A673 (cell line): ENCODE results near the gene GPD2.

Experiments used
- EZH2 ChIP-seq: fragments of 200-600 bp; sonication (generic); IDR thresholded peaks from 2 replicates; pipeline ENCODE4 v1.6.1; 2017; ENCODE audit warnings: borderline replicate concordance, low read depth, mild to moderate bottlenecking, mixed read lengths, antibody characterized with exemption, low read length; ENCODE audit not compliant: poor library complexity, severe bottlenecking
- TF ChIP-seq, protein P1 (sequence below): fragments of 300-800, 200-600 bp; sonication (generic); conservative IDR thresholded peaks from 2 replicates; pipeline ENCODE4 v1.5.1; 2017; ENCODE audit warnings: low read depth, mild to moderate bottlenecking, antibody characterized with exemption, low read length, moderate library complexity, mixed read lengths

- TF ChIP-seq, protein P1, sequence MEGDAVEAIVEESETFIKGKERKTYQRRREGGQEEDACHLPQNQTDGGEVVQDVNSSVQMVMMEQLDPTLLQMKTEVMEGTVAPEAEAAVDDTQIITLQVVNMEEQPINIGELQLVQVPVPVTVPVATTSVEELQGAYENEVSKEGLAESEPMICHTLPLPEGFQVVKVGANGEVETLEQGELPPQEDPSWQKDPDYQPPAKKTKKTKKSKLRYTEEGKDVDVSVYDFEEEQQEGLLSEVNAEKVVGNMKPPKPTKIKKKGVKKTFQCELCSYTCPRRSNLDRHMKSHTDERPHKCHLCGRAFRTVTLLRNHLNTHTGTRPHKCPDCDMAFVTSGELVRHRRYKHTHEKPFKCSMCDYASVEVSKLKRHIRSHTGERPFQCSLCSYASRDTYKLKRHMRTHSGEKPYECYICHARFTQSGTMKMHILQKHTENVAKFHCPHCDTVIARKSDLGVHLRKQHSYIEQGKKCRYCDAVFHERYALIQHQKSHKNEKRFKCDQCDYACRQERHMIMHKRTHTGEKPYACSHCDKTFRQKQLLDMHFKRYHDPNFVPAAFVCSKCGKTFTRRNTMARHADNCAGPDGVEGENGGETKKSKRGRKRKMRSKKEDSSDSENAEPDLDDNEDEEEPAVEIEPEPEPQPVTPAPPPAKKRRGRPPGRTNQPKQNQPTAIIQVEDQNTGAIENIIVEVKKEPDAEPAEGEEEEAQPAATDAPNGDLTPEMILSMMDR = no peak
- TF ChIP-seq EZH2 = no peak
These were observed 16.8 kb downstream of the GPD2 start for GRCh38 chr2:156452971-156453370.
